B cell (primary cell): ENCODE results near the gene CMTM7. TPM values are rescaled to one million over a fixed set of nuclear protein-coding genes. Genes with fewer than 3 reads are reported as not detected.

Experiments used
- ATAC-seq: fragments of 200-7000 bp; cut with Tn5 transposase; one replicate; pipeline ENCODE4 v1.10.0; 2021; ENCODE audit warnings: low read depth, mild to moderate bottlenecking, moderate number of reproducible peaks, moderate library complexity
- CTCF ChIA-PET: fragments of 350-600 bp; sonication (Branson Sonifier 250); formaldehyde crosslinking; loops from one replicate; lab custom pipeline; 2021; ENCODE audit warnings: antibody characterized with exemption, inconsistent platforms; lab: Charles Lee
- POLR2A ChIA-PET: fragments of 350-600 bp; sonication (Branson Sonifier 250); formaldehyde crosslinking; loops from one replicate; lab custom pipeline; 2021; ENCODE audit warnings: antibody characterized with exemption; lab: Charles Lee
- DNase-seq: peaks from one replicate; pipeline ENCODE4 v3.0.0; 2013
- H2AFZ ChIP-seq: 2 replicates; pipeline ENCODE4 v1.6.1; 2012; ENCODE audit warnings: mild to moderate bottlenecking, low read depth, low read length; ENCODE audit not compliant: insufficient read depth, poor library complexity, severe bottlenecking
- H3K27ac ChIP-seq, 2 donors: 1 replicate in 1 of 2; 2 replicates in 1 of 2; pipeline ENCODE4 v1.5.1; 2012 to 2013; ENCODE audit warnings: low read length in 2 of 2, mild to moderate bottlenecking in 2 of 2, moderate library complexity in 1 of 2
- H3K27me3 ChIP-seq, 4 experiments: fragments of 200-600 bp in 1 of 4; sonication (generic) in 1 of 4; replicated peaks in 1 of 4; 1 replicate in 2 of 4; 2 replicates in 2 of 4; pipeline versions ENCODE4 v1.6.1 to v1.7.0; 2013 to 2016; ENCODE audit warnings: low read length in 3 of 4, mild to moderate bottlenecking in 2 of 4, mixed read lengths in 1 of 4, moderate library complexity in 1 of 4; ENCODE audit not compliant: insufficient read depth in 4 of 4, control insufficient read depth in 3 of 4; ENCODE audit errors: control extremely low read depth in 1 of 4
- H3K36me3 ChIP-seq, 2 experiments: replicated peaks in 1 of 2; 1 replicate in 1 of 2; 2 replicates in 1 of 2; pipeline versions ENCODE4 v1.6.1 to v1.7.1; 2013; ENCODE audit warnings: low read length in 1 of 2; ENCODE audit not compliant: insufficient read depth in 2 of 2, control insufficient read depth in 1 of 2; ENCODE audit errors: control extremely low read depth in 1 of 2, extremely low read depth in 1 of 2
- H3K4me1 ChIP-seq, 2 donors: fragments of 200-600 bp in 1 of 2; sonication (generic) in 1 of 2; 1 replicate in 1 of 2; 2 replicates in 1 of 2; pipeline versions ENCODE4 v1.5.1 to v1.6.1; 2013 to 2017; ENCODE audit warnings: low read length in 2 of 2; ENCODE audit not compliant: control insufficient read depth in 2 of 2, insufficient read depth in 2 of 2
- H3K4me2 ChIP-seq: replicated peaks from 2 replicates; pipeline ENCODE3; 2012; ENCODE audit warnings: mild to moderate bottlenecking, low read depth, low read length; ENCODE audit not compliant: poor library complexity, severe bottlenecking
- H3K4me3 ChIP-seq, 5 experiments: fragments of 200-600 bp in 1 of 5; sonication (generic) in 1 of 5; 1 replicate in 3 of 5; 2 replicates in 2 of 5; pipeline versions ENCODE4 v1.5.1 to v1.7.0; 2011 to 2016; ENCODE audit warnings: low read length in 4 of 5, mild to moderate bottlenecking in 4 of 5, low read depth in 2 of 5, control low read depth in 1 of 5, moderate library complexity in 1 of 5; ENCODE audit not compliant: insufficient read depth in 1 of 5; ENCODE audit errors: control extremely low read depth in 1 of 5, extremely low read depth in 1 of 5
- H3K79me2 ChIP-seq: fragments of 200-600 bp; sonication (generic); one replicate; pipeline ENCODE4 v1.6.0; 2016; ENCODE audit warnings: low read length; ENCODE audit not compliant: control insufficient read depth, insufficient read depth
- H3K9ac ChIP-seq: fragments of 200-600 bp; sonication (generic); 2 replicates; pipeline ENCODE4 v1.6.1; 2017; ENCODE audit warnings: mild to moderate bottlenecking, low read length, moderate library complexity
- H3K9me3 ChIP-seq, 3 donors: one replicate each; pipeline versions ENCODE4 v1.6.1 to v1.7.1; 2013; ENCODE audit warnings: low read length in 2 of 3; ENCODE audit not compliant: control insufficient read depth in 2 of 3, insufficient read depth in 1 of 3; ENCODE audit errors: control extremely low read depth in 1 of 3
- H4K20me1 ChIP-seq: 2 replicates; pipeline ENCODE4 v1.6.0; 2012; ENCODE audit warnings: mild to moderate bottlenecking, low read length; ENCODE audit not compliant: insufficient read depth, control insufficient read depth, poor library complexity, severe bottlenecking
- H3K27ac Mint-ChIP-seq: one replicate; pipeline ENCODE4 v1.8.0; 2021; ENCODE audit warnings: mixed read lengths
- H3K27me3 Mint-ChIP-seq: one replicate; pipeline ENCODE4 v1.8.0; 2021; ENCODE audit warnings: mixed read lengths
- H3K4me1 Mint-ChIP-seq: one replicate; pipeline ENCODE4 v1.8.0; 2021; ENCODE audit warnings: mixed read lengths
- H3K4me3 Mint-ChIP-seq: one replicate; pipeline ENCODE4 v1.8.0; 2021; ENCODE audit warnings: mixed read lengths
- H3K9me3 Mint-ChIP-seq: one replicate; pipeline ENCODE4 v1.8.0; 2022; ENCODE audit warnings: mixed read lengths; ENCODE audit not compliant: insufficient read depth
- EZH2 ChIP-seq: IDR thresholded peaks from 2 replicates; pipeline ENCODE4 v1.6.1; 2012; ENCODE audit warnings: borderline replicate concordance, low read depth, mild to moderate bottlenecking, moderate library complexity, low read length; ENCODE audit not compliant: insufficient read depth, poor library complexity, severe bottlenecking
- WGBS: methylation state at CpG from one replicate; pipeline ENCODE4 v1.1.5; 2013; ENCODE audit warnings: missing lambda C conversion rate; ENCODE audit not compliant: insufficient coverage; 5-methylcytosine and 5-hydroxymethylcytosine counted together
- intact Hi-C: fragments of 100-400 bp; cut with micrococcal nuclease; formaldehyde crosslinking; loops from one replicate; pipeline ENCODE4 v1.10.0; 2022
- polyA plus RNA-seq: library from polyadenylated mRNA; depleted of rRNA; stranded (reverse); fragments of >200 nt; gene quantifications from 2 replicates; pipeline ENCODE4 v1.2.3, GENCODE V29; 2012
- total RNA-seq, 2 donors: library from RNA; stranded (reverse); fragments of 120-200 nt in 1 of 2; gene quantifications; 1 replicate in 1 of 2; 2 replicates in 1 of 2; pipeline versions ENCODE4 v1.2.3 to v1.2.4, GENCODE V29; 2013 to 2022
- TF ChIP-seq, protein P1 (sequence below): fragments of 200-600 bp; IDR thresholded peaks from one replicate; pipeline ENCODE4 v1.8.0; 2022; ENCODE audit warnings: antibody characterized with exemption, mild to moderate bottlenecking

CMTM7 gene
- total and polyA plus RNA-seq, 2 donors (not counting 1 experiment from before 2014, with no cell fraction given), result 71.5 to 76.1 TPM

GRCh38 chr3:32493437-32494414 is 102.1 kb downstream of the CMTM7 start:
- Histone ChIP-seq H3K9me3 (no peaks in the 10 kb centered on the region), H3K4me2 (peak overlapping the region; percentile 38), H3K27ac (peak overlapping the region in 1 of 2 donors; percentile 71), H3K36me3 (peaks cover 20 to 22% of the 10 kb centered on the region in 2 experiments), H3K79me2 (peaks cover 84% of the 10 kb centered on the region), H4K20me1 (peaks cover 31% of the 10 kb centered on the region), H3K27me3 (no peaks in the 10 kb centered on the region), H2AFZ (no peak overlapping the region), H3K9ac (no peak overlapping the region), H3K4me3 (no peak overlapping the region), H3K4me1 (peaks cover 35 to 42% of the 10 kb centered on the region in 2 donors)
- H3K27ac Mint-ChIP-seq, result no peak overlapping the region
- DNase-seq, result peak; percentile 43
- CTCF ChIA-PET, result interaction anchor here (2.2 kb wide), 1 partner anchor 26 kb away, joined by 7 read pairs; no protein-coding TSS in a partner anchor
- H3K9me3 Mint-ChIP-seq, result no peaks in the 10 kb centered on the region
- peaks cover 24% of the 10 kb centered on the region for H3K4me1 Mint-ChIP-seq
- peak; percentile 23 for ATAC-seq
- POLR2A ChIA-PET, result interaction anchor here (1.5 kb wide), 1 partner anchor 9 kb away, joined by 4 read pairs; the partner anchor contains the start of gene CMTM6
- H3K4me3 Mint-ChIP-seq, result no peak overlapping the region
- intact Hi-C loops, result loop anchor here (10.0 kb wide), 1 partner anchor 1221 kb away; the partner anchor contains the start of gene CLASP2
- TF ChIP-seq, protein P1, sequence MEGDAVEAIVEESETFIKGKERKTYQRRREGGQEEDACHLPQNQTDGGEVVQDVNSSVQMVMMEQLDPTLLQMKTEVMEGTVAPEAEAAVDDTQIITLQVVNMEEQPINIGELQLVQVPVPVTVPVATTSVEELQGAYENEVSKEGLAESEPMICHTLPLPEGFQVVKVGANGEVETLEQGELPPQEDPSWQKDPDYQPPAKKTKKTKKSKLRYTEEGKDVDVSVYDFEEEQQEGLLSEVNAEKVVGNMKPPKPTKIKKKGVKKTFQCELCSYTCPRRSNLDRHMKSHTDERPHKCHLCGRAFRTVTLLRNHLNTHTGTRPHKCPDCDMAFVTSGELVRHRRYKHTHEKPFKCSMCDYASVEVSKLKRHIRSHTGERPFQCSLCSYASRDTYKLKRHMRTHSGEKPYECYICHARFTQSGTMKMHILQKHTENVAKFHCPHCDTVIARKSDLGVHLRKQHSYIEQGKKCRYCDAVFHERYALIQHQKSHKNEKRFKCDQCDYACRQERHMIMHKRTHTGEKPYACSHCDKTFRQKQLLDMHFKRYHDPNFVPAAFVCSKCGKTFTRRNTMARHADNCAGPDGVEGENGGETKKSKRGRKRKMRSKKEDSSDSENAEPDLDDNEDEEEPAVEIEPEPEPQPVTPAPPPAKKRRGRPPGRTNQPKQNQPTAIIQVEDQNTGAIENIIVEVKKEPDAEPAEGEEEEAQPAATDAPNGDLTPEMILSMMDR, result no peak
- no peak for TF ChIP-seq EZH2
- H3K27me3 Mint-ChIP-seq, result no peaks in the 10 kb centered on the region
- 71% methylated on average over 1 of the region's 3 CpGs for WGBS
